Activated CD4-positive, alpha-beta T cell treated with anti-CD3 and anti-CD28 coated beads, Interleukin-2, amount 50 U/mL, for 24 hours (primary cell): ENCODE data around the gene SFXN2.
"Not testable (repeated sequence)": the region's sequence is repeated elsewhere in the genome, so short reads cannot be mapped to it uniquely, and the experiment has no call there.

ENCODE experiments used
- DNase-seq, 2 donors: peaks; one replicate each; pipeline ENCODE4 v3.0.0-alpha.2; 2020; ENCODE audit warnings: low read depth in 1 of 2, low spot score in 1 of 2

SFXN2 gene

GRCh38 chr10:102752934-102753664 is 38.7 kb downstream of the SFXN2 start:
- DNase-seq: no peak

GRCh38 chr10:102753718-102754117 is 39.3 kb downstream of the SFXN2 start:
- DNase-seq: no peak

GRCh38 chr10:102757323-102757722 is 42.9 kb downstream of the SFXN2 start:
- DNase-seq: no peak

- DNase-seq: no peak
These were observed 44.0 kb downstream of the SFXN2 start for GRCh38 chr10:102758240-102758932.

- DNase-seq: not testable (repeated sequence)
These were observed 44.5 kb downstream of the SFXN2 start for GRCh38 chr10:102758933-102759262.

GRCh38 chr10:102759497-102760210 is 45.2 kb downstream of the SFXN2 start:
- DNase-seq: no peak

- DNase-seq: no peak
These were observed 47.5 kb downstream of the SFXN2 start for GRCh38 chr10:102761981-102762380.

- DNase-seq: no peak
These were observed 48.1 kb downstream of the SFXN2 start for GRCh38 chr10:102762401-102763015.

GRCh38 chr10:102763037-102763607 is 48.7 kb downstream of the SFXN2 start:
- no peak for DNase-seq

GRCh38 chr10:102764470-102765161 is 50.2 kb downstream of the SFXN2 start:
- no peak for DNase-seq

GRCh38 chr10:102765336-102765735 is 50.9 kb downstream of the SFXN2 start:
- DNase-seq: no peak

- no peak for DNase-seq
These were observed 53.2 kb downstream of the SFXN2 start for GRCh38 chr10:102767428-102768160.

GRCh38 chr10:102769375-102770107 is 55.1 kb downstream of the SFXN2 start:
- DNase-seq: no peak

GRCh38 chr10:102770108-102770482 is 55.7 kb downstream of the SFXN2 start:
- DNase-seq: no peak

GRCh38 chr10:102770792-102771191 is 56.4 kb downstream of the SFXN2 start:
- no peak for DNase-seq

GRCh38 chr10:102773320-102773719 is 58.9 kb downstream of the SFXN2 start:
- DNase-seq: no peak

- DNase-seq: no peak
These were observed 59.5 kb downstream of the SFXN2 start for GRCh38 chr10:102773986-102774385.

GRCh38 chr10:102775201-102775934 is 60.9 kb downstream of the SFXN2 start:
- DNase-seq: no peak
